Right lobe of liver (tissue), 4 donors: Measurements from ENCODE around the gene PTGES2.

ENCODE experiments used
- CTCF ChIP-seq, 4 donors: fragments of 200-600 bp in 3 of 4; fragments of 450-650 bp in 1 of 4; IDR thresholded peaks; one replicate each; pipeline versions ENCODE4 v1.5.1 to v1.8.0; 2016 to 2022; ENCODE audit warnings: antibody characterized with exemption in 4 of 4, mild to moderate bottlenecking in 2 of 4
- POLR2A ChIP-seq: fragments of 450-650 bp; IDR thresholded peaks from one replicate; pipeline ENCODE4 v1.6.1; 2017; ENCODE audit warnings: antibody characterized with exemption, mild to moderate bottlenecking
- donor health status: DM: no; HTN: no; CAD: no.
- donor health status: DM: no; HTN: no; CAD: no.
- donor health status: DM: no; HTN: yes; CAD: no.

- TF ChIP-seq CTCF (IDR thresholded peaks at IDR 0.05) = no peak
- peak; percentile 6 for TF ChIP-seq POLR2A
Measured at GRCh38 chr9:128099932-128100491, 27.5 kb downstream of the PTGES2 start.
